ENCODE results near the gene KCNJ15.

KCNJ15 gene

DNA sequence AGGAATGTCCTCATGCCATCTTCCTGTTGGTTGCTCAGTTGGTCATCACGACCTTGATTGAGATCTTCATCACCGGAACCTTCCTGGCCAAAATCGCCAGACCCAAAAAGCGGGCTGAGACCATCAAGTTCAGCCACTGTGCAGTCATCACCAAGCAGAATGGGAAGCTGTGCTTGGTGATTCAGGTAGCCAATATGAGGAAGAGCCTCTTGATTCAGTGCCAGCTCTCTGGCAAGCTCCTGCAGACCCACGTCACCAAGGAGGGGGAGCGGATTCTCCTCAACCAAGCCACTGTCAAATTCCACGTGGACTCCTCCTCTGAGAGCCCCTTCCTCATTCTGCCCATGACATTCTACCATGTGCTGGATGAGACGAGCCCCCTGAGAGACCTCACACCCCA, 42.9 kb downstream of the KCNJ15 start:
- DNase-seq, result no peak

DNA sequence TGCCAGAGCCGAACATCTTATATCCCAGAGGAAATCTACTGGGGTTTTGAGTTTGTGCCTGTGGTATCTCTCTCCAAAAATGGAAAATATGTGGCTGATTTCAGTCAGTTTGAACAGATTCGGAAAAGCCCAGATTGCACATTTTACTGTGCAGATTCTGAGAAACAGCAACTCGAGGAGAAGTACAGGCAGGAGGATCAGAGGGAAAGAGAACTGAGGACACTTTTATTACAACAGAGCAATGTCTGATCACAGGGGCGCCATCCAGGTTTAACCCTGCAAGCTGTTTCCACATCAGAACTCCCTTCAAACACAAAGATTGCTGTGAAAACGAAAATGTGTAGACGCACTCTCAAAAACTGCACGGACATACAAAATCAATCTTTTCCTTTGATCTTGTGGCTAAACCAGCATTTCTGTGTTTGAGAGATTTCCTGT, 43.4 kb downstream of the KCNJ15 start:
- no peak for DNase-seq

DNA sequence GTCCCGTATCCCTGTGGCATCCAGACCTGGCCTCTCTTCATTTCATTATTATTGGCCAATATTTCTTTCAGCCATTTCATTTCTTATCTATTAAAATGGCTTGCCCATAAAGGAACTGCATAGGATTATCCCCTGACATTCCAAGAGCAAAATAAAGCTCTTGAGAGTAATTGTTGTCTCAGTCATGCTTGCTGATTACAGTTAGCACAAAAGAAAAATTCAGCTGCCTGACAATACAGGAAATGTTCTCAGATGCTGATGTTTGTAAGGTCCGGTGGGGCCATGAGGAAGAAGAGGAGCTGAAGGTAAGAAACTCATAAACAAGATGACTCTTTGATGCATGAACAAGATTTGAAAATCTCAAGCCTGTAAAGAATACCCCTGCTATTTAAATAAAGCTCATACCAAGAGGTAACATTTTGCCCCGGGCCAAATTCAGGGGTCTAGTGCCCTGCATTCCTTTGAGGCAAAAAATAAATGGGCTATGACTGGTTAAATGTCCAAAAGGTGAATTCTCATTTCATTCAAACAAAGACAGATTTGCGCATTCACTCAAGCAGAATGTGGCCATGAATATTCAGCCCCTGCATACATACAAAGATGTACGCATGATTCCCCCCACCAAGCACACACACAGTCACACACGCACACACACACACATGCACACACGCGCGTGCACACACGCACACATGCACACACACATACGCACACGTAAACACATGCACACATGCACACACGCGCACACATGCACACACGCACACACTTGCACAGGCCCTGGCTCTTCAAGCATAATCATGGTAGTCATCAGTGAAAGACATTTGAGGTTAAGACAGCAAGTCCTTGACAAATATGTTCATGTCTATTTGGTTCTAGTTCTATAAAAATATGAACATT, 44.8 kb downstream of the KCNJ15 start:
- DNase-seq, result no peak

DNA sequence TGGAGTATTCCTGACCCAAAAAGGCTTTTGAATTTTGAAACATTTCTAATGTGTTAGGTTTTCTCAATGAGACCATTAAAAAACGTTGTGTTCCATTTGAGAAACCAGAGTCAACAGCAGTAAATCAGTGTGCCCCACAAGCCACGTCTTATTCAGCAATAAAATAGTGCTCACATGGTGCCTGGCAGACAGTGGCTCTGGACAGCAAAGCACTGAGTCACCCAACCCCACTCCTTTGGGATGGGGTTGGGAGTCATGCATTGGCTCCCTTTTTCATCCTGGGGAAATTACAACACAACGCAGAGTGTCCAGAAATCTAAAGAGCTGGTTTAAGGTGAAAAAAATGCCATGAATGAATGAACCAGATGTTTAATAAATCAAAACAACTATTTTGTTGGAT, 46.5 kb downstream of the KCNJ15 start:
- no peak for DNase-seq

DNA sequence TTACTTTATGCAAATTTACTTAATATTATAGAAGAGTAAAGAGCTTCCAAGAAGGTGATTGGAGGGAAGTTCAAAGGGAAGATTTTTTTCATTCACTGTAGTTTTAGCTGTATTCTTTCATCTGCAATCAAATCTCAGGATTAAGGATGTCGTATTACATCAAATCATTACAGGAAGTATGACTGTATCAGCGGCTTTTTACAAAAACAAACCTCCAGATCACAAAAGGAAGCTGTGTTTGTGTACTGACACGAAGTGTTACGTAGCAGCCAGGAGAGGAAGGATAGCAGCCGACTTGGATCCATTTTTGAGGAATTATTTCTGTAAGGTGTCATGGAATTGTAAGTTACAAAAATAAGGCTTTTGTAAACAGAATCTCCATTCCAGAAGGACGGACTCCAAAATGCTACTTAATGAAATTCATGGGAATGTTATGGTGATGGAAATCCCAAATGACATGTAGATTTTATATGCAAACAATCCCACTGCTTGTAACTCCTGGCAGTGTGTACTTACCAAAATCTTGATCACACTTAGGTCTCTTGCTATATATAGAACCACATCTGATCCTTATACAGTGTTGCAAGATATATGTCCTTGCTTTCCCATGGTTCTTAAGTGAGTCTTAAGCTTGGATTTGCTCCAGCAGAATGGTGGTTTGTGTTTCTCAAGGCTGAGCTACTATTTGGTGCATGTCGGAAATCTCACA, 49.8 kb downstream of the KCNJ15 start:
- DNase-seq, result no peak

DNA sequence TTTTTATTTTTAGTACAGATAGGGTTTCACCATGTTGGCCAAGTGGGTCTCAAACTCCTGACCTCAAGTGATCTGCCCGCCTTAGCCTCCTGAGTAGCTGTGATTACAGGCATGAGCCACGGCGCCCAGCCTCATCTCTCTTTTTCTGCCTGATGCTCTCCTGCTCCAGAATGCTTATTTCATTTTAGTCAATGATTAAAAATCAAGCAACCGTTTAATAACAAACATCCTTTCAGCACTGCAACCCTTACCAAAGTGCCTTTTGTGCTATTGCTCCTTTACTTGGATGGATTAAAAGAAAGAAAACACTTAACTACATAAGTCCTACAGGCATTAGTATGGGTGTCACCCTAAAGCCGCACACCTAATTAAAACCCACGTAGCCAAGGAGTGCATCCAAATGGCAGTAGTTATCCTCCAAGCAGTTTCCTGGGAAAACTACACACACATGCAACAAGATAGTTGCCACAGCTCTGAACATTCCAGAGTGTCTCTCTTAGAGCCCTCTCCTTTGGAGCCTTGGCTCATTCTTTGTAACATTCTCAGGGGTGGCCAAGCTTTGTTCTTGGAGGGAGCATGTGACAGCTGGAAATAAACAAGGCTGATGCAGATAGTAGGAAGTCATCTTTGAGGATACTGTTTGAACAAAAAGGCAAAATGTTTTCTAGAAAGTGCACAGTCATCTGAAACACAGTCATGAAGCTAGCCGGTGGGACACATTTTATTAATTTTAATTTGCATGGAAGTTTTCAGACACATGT, 51.2 kb downstream of the KCNJ15 start:
- no peak for DNase-seq

DNA sequence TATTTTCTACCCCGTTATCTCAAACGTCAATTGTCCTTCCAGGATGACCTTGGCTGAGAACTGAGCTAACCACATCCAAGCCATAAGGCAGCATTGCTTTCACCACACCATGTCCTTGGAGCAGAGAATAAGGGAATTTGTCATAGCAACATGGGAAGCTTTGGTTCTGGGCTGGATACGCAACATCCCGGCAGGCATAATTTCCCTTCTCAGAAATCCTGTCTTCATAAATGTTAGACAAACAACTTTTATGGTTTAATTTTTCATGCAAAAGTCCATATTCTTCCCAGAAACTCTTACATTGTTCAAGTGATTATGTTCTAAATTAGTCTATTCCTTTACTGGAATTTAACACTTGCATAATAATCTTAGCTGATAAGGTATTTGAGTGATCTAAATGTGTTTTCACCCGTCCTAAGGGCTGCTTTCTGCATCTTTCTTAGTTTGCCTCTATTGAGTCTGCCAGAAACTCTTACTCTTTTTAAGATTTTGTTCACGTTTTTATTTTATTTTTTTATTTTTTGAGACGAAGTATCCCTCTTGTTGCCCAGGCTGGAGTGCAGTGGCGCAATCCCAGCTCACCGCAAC, 51.8 kb downstream of the KCNJ15 start:
- DNase-seq, result no peak

DNA sequence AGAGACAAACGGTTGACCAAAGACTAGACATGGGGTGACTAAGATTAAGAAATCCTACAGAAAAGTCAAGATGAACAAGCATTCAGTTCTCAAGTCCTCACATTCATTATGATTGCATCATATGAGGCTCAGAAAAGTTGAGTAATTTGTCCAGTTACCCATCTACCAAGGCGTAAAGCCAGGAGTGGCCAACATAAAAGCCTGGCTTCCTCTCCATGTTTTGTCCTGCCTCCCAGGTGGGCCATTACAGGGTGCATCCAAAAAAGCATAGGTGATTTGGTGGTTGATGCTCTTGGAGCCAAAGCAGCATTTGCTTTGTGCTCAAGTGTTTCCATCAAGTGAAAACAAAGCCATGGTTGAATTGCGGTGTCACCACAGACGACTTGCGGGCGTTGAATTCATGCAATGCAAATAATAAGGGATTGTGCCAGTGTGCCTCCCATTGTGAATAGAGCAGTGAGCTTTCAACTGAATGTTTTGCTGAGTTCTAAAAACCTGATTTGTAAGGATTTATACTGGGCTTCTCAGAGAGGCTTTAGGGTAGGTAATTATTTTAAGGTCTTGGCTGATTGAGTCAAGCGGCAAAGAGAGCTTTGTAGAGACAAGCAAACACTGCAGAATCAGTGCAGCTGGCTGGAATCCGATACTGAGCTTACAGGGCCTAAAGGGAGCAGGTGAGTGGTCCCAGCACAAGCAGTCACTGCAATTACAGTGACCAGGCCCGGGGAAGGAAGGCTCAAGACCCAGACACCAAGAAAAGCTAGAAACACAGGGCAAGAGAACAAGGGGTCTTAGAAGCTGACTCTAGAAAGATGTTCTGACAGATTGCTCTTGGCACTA, 54.1 kb downstream of the KCNJ15 start:
- DNase-seq, result no peak

DNA sequence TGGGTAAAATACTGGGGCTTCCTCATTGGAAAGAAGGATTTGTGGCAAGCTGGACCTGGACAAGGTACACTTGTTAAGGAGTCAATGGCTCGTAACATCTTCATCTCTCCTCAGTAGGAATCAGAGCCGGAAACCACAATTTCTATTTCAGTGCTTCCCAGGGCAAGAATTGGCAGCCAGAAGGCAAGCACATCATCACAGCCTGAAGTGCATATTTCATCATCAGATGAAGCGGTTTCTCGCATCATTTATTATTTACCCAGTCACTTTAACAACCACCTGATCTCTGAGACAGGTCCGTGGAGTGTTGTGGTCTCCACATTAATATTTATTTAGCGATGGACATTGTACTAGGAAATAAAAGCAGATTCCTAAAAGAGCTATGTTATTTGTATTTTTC, 55.0 kb downstream of the KCNJ15 start:
- DNase-seq, result no peak

DNA sequence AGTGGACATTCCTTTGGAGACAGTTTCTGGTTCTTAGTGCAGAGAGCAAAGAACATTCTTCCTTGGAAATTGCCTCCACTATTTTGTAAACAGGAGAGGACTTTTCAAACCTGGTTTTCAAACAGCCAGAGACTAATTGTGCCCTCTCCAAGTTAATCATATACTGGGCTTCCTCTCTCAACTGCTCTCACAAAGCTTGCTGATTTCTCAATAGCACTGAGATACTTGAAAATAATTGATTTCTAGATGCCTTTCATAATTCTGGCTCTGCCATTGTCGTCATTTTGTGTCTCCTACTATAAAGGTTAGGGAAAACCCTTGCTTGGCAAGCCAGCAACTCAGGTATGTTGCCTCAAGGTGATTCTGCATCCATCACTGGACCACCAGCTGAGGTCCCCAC, 56.0 kb downstream of the KCNJ15 start:
- no peak for DNase-seq

DNA sequence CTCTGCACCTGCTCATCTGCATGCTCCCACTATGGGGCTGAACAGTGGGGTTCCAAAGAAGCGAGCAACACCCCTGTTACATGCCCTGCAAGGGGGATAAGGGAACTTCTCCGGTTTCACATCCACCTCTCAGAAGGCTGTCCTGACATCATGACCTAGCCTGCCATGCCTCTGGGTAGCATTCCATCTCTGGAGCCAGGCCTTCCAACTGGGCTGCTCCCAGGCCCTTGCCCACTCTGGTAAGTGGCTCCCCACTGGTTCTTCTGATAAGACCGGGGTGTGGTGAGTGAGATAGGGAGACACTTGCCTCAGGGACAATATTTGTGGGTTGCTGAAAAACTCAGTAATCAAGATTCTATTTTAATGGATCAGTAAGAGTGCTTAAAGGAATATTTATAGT, 57.8 kb downstream of the KCNJ15 start:
- no peak for DNase-seq

DNA sequence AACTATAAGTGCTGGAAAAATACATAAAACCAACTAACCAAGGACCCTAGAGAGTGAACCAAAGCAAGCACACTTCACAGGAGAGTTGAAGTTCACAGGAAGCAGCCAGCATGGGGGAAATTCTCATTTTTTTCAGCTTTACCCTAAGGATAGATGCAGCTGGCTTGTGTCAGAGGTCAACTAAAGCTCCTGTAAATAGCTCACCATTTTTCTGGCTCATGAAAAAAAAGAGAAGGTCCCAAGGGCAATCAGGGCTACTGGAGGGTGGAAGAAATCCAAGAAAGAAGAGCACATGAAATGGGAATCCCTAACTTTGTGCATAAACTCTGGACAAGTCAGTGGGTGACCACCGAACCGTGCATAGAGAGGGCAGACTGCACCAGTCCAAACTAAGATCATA, 58.3 kb downstream of the KCNJ15 start:
- no peak for DNase-seq

DNA sequence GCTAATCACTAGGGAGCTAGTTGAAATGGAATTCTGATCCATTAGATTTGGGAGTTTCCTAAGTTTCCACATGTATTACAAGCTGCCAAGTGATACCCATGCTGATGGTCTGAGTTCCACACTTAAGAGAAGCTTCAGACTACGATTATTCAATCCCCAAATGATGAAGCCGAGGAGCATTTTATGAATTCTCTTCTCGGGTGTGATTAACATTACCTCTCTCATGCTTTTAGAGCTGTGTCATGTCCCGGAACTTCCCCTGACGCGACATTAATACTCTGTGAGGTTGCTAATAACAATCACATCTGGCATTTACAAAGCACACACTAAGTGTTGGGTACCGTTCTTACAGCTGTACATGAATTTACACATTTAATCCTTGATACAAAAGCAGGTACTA, 63.0 kb downstream of the KCNJ15 start:
- no peak for DNase-seq

DNA sequence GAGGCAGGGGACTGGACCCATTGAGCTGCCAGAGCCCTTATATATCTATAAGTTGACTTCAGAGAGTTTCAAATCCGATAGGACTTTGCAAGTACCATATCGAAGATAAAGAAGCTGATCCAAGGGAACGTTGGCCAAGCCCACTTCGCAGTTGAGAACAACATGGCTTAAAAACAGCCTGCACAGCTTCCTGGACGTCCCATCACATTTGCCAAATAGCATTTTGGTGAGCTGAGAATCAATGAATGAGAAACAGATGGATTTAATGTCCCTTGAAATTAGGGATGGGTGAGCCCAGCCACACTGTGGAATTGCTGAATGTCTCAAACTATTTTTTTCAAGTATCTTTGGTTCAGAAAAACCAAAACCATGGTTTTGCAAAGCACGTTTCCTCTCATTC, 64.8 kb downstream of the KCNJ15 start:
- DNase-seq, result no peak

DNA sequence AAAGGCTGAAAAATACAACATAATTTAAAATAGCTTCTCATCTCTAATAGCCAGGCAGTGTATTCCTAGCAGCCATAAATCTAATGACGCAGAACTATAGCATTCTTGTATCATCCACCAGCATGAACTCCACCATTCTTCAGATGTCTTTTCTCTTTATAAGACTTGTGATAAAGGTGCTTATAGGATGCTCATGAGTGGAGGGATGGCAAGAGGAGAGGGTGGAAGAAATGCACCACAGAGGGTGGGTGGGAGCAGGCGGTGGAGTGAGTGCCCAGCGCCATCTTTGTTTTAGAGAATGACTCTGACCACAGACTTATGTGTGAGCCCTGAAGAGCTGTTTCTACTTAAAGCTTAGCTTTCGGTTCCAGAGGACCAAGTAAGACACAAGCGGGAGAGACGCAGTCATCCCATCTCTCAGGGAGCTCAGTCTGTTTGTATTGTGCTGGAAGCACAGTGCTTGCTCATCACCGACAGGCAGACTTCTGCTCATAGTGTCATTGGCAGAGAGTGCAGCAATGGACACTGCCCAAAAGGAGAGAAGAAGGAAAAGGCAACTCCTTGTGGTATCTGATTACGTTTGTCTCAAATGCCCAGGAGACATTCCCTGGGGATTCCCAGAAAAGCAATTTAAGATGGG, 65.6 kb downstream of the KCNJ15 start:
- DNase-seq, result no peak

DNA sequence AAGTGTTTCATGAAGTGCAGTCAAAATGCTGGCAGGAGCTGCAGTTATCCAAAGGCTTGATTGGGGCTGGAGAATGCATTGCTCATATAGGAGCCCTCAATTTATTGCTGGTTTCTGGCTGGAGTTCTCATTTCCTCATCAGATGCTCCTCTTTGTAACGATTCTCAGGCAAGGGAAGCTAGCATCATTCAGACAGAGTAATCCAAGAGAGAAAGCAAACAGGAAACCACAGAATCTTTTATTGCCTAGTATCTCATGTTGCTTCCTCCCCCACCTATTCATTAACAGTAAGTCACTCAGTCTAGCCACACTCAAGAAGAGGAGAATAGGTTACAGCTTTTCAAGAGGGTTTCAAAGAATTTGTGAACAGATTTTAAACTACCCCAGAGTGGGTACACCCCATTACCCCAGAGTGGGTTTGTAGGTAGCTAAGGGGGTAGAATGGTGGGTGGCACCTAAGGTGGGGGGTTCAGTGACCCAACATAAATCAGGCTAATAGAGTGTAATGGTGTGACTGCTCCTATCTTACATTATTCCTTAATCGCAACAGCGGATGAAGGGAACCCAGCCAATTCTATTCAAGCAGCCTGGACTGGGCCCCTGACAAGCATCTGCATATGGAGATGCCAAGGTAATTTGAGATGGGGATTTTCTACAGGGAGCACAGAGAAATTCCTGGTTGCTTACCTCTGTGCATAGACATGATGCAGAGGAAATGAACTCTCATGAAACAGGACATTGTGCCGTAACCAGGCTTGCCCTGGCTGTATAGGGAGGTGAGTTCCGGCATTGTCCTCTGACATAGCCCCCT, 67.1 kb downstream of the KCNJ15 start:
- DNase-seq, result no peak

DNA sequence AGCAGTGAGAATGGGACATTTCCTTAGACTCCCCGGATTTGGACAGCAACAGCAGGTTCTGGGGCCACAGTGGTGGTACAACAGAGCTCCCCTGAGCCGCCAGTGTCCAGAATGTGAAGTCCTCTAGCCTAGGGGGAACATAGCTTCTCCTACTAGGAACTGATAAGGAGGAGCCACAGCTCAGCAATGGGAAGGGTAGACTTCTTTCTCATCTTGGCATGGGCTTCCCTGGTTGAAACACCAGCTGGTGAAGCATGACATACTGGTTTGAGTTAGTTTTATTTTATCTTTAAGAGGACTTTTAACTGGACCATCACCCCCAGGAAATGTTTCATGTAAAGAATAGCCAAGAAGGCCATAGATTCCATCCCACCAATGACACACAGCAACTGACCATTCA, 68.4 kb downstream of the KCNJ15 start:
- no peak for DNase-seq

DNA sequence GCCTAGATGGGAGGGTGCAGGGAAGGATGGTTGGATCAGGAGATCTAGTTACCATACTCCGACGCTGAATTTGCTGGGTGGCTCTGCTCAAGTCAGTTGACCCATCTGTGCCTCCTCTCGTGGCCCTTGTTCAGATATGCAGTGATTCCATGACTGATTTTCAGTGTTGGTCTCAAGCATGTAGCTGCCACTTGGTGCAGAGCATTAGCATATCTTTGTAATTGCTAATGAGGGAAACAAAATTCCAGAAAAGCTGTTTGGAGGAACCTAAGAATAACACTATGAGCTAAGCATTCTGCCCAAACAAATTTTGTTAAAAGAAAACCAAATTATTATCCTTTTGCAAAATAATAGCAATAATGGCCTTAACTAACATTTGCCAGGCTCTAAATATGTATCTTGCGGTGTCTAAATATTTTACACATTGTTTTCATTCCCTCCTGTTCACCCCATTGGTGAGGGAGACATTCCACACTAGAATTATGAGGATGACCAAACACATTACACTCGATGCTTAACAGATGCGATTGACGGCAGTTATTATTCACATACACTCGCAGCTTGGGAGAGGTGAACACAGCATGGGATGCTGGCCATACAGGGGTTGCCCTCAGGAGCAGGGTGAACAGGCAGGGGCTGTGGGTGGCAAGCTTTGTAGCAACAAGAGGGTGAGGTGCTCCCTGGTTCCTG, 69.1 kb downstream of the KCNJ15 start:
- DNase-seq, result no peak

DNA sequence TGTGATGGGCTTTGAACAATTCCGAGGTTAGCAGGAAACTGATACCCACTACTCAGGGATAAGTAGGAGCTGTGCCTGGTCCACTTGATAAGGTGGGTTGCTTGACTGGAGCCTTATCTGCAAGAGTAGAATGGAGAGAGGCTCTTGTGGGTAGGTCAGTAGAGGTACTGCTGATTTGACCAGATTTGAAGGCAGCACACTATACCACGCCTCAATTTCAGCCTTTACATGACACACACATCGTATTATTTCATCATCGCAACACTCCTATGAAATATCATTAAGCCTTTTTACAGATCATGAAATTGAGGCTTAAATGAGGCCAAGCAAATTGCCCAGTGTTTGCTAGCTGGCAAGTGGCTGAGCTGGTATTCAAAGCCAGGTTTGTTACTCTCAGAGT, 69.6 kb downstream of the KCNJ15 start:
- no peak for DNase-seq

DNA sequence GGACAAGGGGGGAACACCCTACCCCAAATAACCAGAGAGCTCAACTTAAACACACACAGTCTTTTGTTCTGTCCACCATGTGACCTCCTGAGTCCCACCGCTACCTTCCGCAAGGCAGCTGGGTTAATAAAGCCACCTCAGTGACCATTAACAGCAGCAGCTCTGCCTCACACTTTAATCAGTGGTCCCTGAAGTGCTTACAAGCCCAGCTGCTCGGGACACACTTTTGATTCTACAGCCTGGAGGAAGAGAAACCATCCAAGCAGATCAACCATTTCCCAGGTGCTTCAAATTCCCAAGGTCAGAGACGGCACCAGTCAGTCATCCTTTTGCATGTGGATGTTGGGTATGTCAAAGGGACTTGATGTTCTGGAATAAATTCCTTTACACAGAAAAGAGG, 70.1 kb downstream of the KCNJ15 start:
- no peak for DNase-seq
